Spleen (tissue), 11 donors: Measurements from ENCODE around the gene ITGAE. TPM values are rescaled to one million over a fixed set of nuclear protein-coding genes. Genes with fewer than 3 reads are reported as not detected.

Experiments
- DNase-seq: peaks from one replicate; pipeline ENCODE4 v3.0.0-alpha.2; 2020
- H3K27ac ChIP-seq, 8 donors: fragments of 200-600 bp; sonication (generic) in 7 of 8; 1 replicate in 4 of 8; 2 replicates in 4 of 8; pipeline versions ENCODE4 v1.5.0 to v1.8.0; 2016 to 2021; ENCODE audit warnings: inconsistent platforms in 4 of 8, mild to moderate bottlenecking in 4 of 8, moderate library complexity in 1 of 8
- H3K27me3 ChIP-seq, 7 donors: fragments of 200-600 bp; sonication (generic) in 6 of 7; replicated peaks in 1 of 7; 1 replicate in 4 of 7; 2 replicates in 3 of 7; pipeline versions ENCODE4 v1.5.0 to v1.8.0; 2016 to 2021; ENCODE audit warnings: inconsistent platforms in 3 of 7, mild to moderate bottlenecking in 1 of 7
- H3K36me3 ChIP-seq, 6 donors: fragments of 200-600 bp; sonication (generic) in 5 of 6; 1 replicate in 4 of 6; 2 replicates in 2 of 6; pipeline versions ENCODE4 v1.5.0 to v1.8.0; 2016 to 2021; ENCODE audit warnings: inconsistent platforms in 2 of 6
- H3K4me1 ChIP-seq, 6 donors: fragments of 200-600 bp; sonication (generic) in 5 of 6; 1 replicate in 3 of 6; 2 replicates in 3 of 6; pipeline versions ENCODE4 v1.5.0 to v1.8.0; 2016 to 2021; ENCODE audit warnings: inconsistent platforms in 3 of 6
- H3K4me3 ChIP-seq, 8 donors: fragments of 200-600 bp; sonication (generic) in 7 of 8; 1 replicate in 4 of 8; 2 replicates in 4 of 8; pipeline versions ENCODE4 v1.5.0 to v1.8.0; 2016 to 2021; ENCODE audit warnings: inconsistent platforms in 4 of 8, mild to moderate bottlenecking in 4 of 8, moderate library complexity in 2 of 8
- H3K9me3 ChIP-seq, 8 donors: fragments of 200-600 bp; sonication (generic) in 7 of 8; 1 replicate in 4 of 8; 2 replicates in 4 of 8; pipeline versions ENCODE4 v1.5.0 to v1.8.0; 2016 to 2021; ENCODE audit warnings: inconsistent platforms in 4 of 8
- POLR2A ChIP-seq, 3 donors: fragments of 450-650 bp; IDR thresholded peaks; one replicate each; pipeline ENCODE4 v1.5.1; 2017; ENCODE audit warnings: antibody characterized with exemption in 3 of 3, mild to moderate bottlenecking in 1 of 3
- POLR2AphosphoS5 ChIP-seq, 3 donors: sonication (generic); formaldehyde crosslinking; IDR thresholded peaks; one replicate each; pipeline ENCODE4 v1.5.1; 2017; ENCODE audit warnings: antibody characterized with exemption in 3 of 3
- WGBS, 5 donors: extraction: QIAGEN DNeasy Blood & Tissue Kit in 3 of 5; methylation state at CpG; one replicate each; pipeline versions ENCODE4 v1.1.5 to v1.1.7; 2013 to 2018; 5-methylcytosine and 5-hydroxymethylcytosine counted together
- intact Hi-C: fragments of 100-400 bp; cut with DNase I; formaldehyde crosslinking; loops from one replicate; pipeline ENCODE4 v1.15.0; 2023; ENCODE audit warnings: low total_unique reads
- polyA plus RNA-seq, 3 donors: library from polyadenylated mRNA; stranded (reverse); fragments of 200-250 nt; gene quantifications; one replicate each; pipeline ENCODE4 v1.2.1, GENCODE V29; 2013
- total RNA-seq, 7 donors: library from RNA; depleted of rRNA in 3 of 7; stranded (reverse); fragments of >200 nt in 3 of 7; fragmentation: NEBNext Ultra II Directional in 4 of 7; extraction: Animal tissue kit (Norgen Biotek cat#: 25700) in 4 of 7; gene quantifications; one replicate each; pipeline versions ENCODE4 v1.1.0 to v1.2.1, GENCODE V29; 2016 to 2021
- TF ChIP-seq, protein P1 (sequence below), 11 experiments: fragments of 200-600 bp in 7 of 11; fragments of 450-650 bp in 4 of 11; sonication (generic) in 4 of 11; IDR thresholded peaks in 8 of 11; conservative IDR thresholded peaks in 3 of 11; 1 replicate in 7 of 11; 2 replicates in 4 of 11; pipeline versions ENCODE4 v1.4.0 to v1.8.0; 2016 to 2021; ENCODE audit warnings: antibody characterized with exemption in 11 of 11, inconsistent platforms in 4 of 11, mild to moderate bottlenecking in 1 of 11
- donor health status: healthy with polysubstance abuse.
- donor health status: DM: no; HTN: no; CAD: no; lungs with moderate emphysema.
- donor health status: DM: no; HTN: no; CAD: no.
- donor health status: Bipolar disorder and iron deficiency.
- donor health status: healthy.
- donor health status: DM: no; HTN: no; CAD: no.
- donor health status: DM: yes; HTN: yes; CAD: no.

Gene ITGAE
- total and polyA plus RNA-seq, 10 donors: 20.3 to 91.1 (median 28.2) TPM

- Histone ChIP-seq H3K4me3 (no peak overlapping the region), H3K27me3 (no peaks in the 10 kb centered on the region), H3K27ac (no peak overlapping the region), H3K4me1 (peaks cover 0 to 25% (median 14%) of the 10 kb centered on the region in 6 donors), H3K36me3 (no peaks in the 10 kb centered on the region), H3K9me3 (no peaks in the 10 kb centered on the region)
- WGBS, 5 donors: 53 to 85% (median 71%) methylated on average over 9 of the region's 9 CpGs
- TF ChIP-seq POLR2A (IDR thresholded peaks at IDR 0.05): no peak
- TF ChIP-seq POLR2AphosphoS5 (IDR thresholded peaks at IDR 0.05): no peak
- TF ChIP-seq, protein P1, sequence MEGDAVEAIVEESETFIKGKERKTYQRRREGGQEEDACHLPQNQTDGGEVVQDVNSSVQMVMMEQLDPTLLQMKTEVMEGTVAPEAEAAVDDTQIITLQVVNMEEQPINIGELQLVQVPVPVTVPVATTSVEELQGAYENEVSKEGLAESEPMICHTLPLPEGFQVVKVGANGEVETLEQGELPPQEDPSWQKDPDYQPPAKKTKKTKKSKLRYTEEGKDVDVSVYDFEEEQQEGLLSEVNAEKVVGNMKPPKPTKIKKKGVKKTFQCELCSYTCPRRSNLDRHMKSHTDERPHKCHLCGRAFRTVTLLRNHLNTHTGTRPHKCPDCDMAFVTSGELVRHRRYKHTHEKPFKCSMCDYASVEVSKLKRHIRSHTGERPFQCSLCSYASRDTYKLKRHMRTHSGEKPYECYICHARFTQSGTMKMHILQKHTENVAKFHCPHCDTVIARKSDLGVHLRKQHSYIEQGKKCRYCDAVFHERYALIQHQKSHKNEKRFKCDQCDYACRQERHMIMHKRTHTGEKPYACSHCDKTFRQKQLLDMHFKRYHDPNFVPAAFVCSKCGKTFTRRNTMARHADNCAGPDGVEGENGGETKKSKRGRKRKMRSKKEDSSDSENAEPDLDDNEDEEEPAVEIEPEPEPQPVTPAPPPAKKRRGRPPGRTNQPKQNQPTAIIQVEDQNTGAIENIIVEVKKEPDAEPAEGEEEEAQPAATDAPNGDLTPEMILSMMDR (IDR thresholded peaks at IDR 0.05 in 8 of 11, conservative IDR thresholded peaks at IDR 0.05 in 3 of 11): no peak
- DNase-seq: no peak
- intact Hi-C loops: no loop called here
Measured at GRCh38 chr17:3747805-3748204, 53.2 kb downstream of the ITGAE start.

- Histone ChIP-seq H3K9me3 (no peaks in the 10 kb centered on the region), H3K4me3 (no peak overlapping the region), H3K4me1 (peaks cover 0 to 22% (median 10%) of the 10 kb centered on the region in 6 donors), H3K27ac (no peak overlapping the region), H3K36me3 (no peaks in the 10 kb centered on the region), H3K27me3 (no peaks in the 10 kb centered on the region)
- no peak for DNase-seq
- 89 to 92% (median 90%) methylated on average over 10 of the region's 10 CpGs for WGBS, 5 donors
- TF ChIP-seq POLR2AphosphoS5 (IDR thresholded peaks at IDR 0.05): no peak
- TF ChIP-seq, protein P1 (IDR thresholded peaks at IDR 0.05 in 8 of 11, conservative IDR thresholded peaks at IDR 0.05 in 3 of 11): no peak
- no peak for TF ChIP-seq POLR2A (IDR thresholded peaks at IDR 0.05)
- intact Hi-C loops: no loop called here
Measured at GRCh38 chr17:3745071-3745470, 55.9 kb downstream of the ITGAE start.

DNA sequence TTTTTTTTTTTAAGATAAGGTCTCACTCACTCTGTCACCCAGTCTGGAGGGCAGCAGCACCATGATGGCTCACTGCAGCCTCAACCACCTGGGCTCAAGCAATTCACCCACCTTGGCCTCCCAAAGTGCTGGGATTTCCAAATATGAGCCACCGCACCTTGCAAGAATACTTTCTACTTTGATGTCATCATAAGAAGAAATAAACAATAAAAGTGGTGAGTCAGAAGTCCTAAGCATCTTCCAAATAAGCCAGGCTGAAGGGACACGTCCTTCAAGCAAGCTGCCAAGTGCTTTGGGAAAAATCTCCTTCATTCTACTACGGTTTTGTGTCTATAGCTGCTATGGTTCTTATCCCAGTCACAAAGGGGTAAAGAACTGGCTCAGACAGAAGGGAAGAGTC, 57.0 kb downstream of the ITGAE start:
- intact Hi-C loops: no loop called here
- H3K9me3 ChIP-seq: no peaks in the 10 kb centered on the region
- no peak overlapping the region for H3K4me3 ChIP-seq
- no peaks in the 10 kb centered on the region for H3K36me3 ChIP-seq
- WGBS, 5 donors: 70 to 86% (median 84%) methylated on average over 3 of the region's 3 CpGs
- peaks cover under 1 to 26% (median 15%) of the 10 kb centered on the region in 6 donors for H3K4me1 ChIP-seq
- no peak for DNase-seq
- TF ChIP-seq, protein P1 (IDR thresholded peaks at IDR 0.05 in 8 of 11, conservative IDR thresholded peaks at IDR 0.05 in 3 of 11): no peak
- TF ChIP-seq POLR2AphosphoS5 (IDR thresholded peaks at IDR 0.05) (no peak), POLR2A (IDR thresholded peaks at IDR 0.05) (no peak)
- H3K27me3 ChIP-seq: no peaks in the 10 kb centered on the region
- H3K27ac ChIP-seq: no peak overlapping the region

- Histone ChIP-seq H3K4me3 (no peak overlapping the region), H3K36me3 (no peaks in the 10 kb centered on the region), H3K4me1 (peaks cover 12 to 57% (median 34%) of the 10 kb centered on the region in 6 donors), H3K9me3 (no peaks in the 10 kb centered on the region), H3K27me3 (no peaks in the 10 kb centered on the region), H3K27ac (peak overlapping the region in 7 of 8 donors; percentile 32 to 79 (median 61))
- no peak for DNase-seq
- intact Hi-C loops: no loop called here
- TF ChIP-seq, protein P1 (IDR thresholded peaks at IDR 0.05 in 8 of 11, conservative IDR thresholded peaks at IDR 0.05 in 3 of 11): peak in 2 of 11 experiments; percentile 15 to 19
- TF ChIP-seq POLR2A (IDR thresholded peaks at IDR 0.05): no peak
- TF ChIP-seq POLR2AphosphoS5 (IDR thresholded peaks at IDR 0.05): peak in 2 of 3 donors; percentile 58 to 73
- WGBS, 5 donors: 33 to 44% (median 38%) methylated on average over 14 of the region's 14 CpGs
Measured at GRCh38 chr17:3740611-3741073, 60.3 kb downstream of the ITGAE start.
